Lung (tissue), 12 donors: Measurements from ENCODE around the gene KCNJ6. TPM values are rescaled to one million over a fixed set of nuclear protein-coding genes. Genes with fewer than 3 reads are reported as not detected.
"Not testable (repeated sequence)": the region's sequence is repeated elsewhere in the genome, so short reads cannot be mapped to it uniquely, and the experiment has no call there.

Experiments used
- ATAC-seq: fragments of 200-7000 bp; cut with Tn5 transposase; one replicate; pipeline ENCODE4 v1.9.1; 2020; ENCODE audit warnings: moderate number of reproducible peaks; ENCODE audit not compliant: insufficient read depth, low FRiP score
- DNase-seq, 3 donors: peaks; one replicate each; pipeline ENCODE4 v3.0.0-alpha.2; 2013 to 2017
- H3K27ac ChIP-seq, 2 donors: one replicate each; pipeline ENCODE4 v1.5.1; 2013; ENCODE audit warnings: mild to moderate bottlenecking in 2 of 2, moderate library complexity in 2 of 2, control low read depth in 1 of 2, inconsistent platforms in 1 of 2, low read depth in 1 of 2, low read length in 1 of 2
- H3K27me3 ChIP-seq, 3 donors: one replicate each; pipeline ENCODE4 v1.5.1; 2013; ENCODE audit warnings: low read length in 2 of 3; ENCODE audit not compliant: control insufficient read depth in 3 of 3, insufficient read depth in 3 of 3
- H3K36me3 ChIP-seq, 4 donors: one replicate each; pipeline ENCODE4 v1.5.1; 2013; ENCODE audit warnings: low read length in 4 of 4, mild to moderate bottlenecking in 1 of 4, moderate library complexity in 1 of 4; ENCODE audit not compliant: control insufficient read depth in 4 of 4, insufficient read depth in 4 of 4
- H3K4me1 ChIP-seq, 5 donors: one replicate each; pipeline ENCODE4 v1.5.1; 2013; ENCODE audit warnings: low read length in 5 of 5, mild to moderate bottlenecking in 2 of 5, moderate library complexity in 1 of 5; ENCODE audit not compliant: control insufficient read depth in 5 of 5, insufficient read depth in 5 of 5
- H3K4me3 ChIP-seq: one replicate; pipeline ENCODE4 v1.5.1; 2013; ENCODE audit warnings: mild to moderate bottlenecking, control low read depth, moderate library complexity
- H3K9ac ChIP-seq, 2 donors: one replicate each; pipeline ENCODE4 v1.5.1; 2013; ENCODE audit warnings: low read length in 2 of 2, control low read depth in 1 of 2; ENCODE audit not compliant: insufficient read depth in 1 of 2
- H3K9me3 ChIP-seq, 4 donors: one replicate each; pipeline ENCODE4 v1.5.1; 2013; ENCODE audit warnings: low read length in 3 of 4, mild to moderate bottlenecking in 1 of 4, moderate library complexity in 1 of 4; ENCODE audit not compliant: control insufficient read depth in 4 of 4, insufficient read depth in 3 of 4
- CTCF ChIP-seq: IDR thresholded peaks from 2 replicates; pipeline ENCODE4 v1.5.1; 2012; ENCODE audit warnings: mild to moderate bottlenecking; ENCODE audit errors: control extremely low read depth, extremely low read depth
- WGBS, 2 donors: extraction: QIAGEN DNeasy Blood & Tissue Kit; methylation state at CpG; one replicate each; pipeline ENCODE4 v1.1.7; 2013; 5-methylcytosine and 5-hydroxymethylcytosine counted together
- polyA plus RNA-seq, 2 donors: library from polyadenylated mRNA; stranded (reverse); fragments of 200-250 nt; gene quantifications; one replicate each; pipeline ENCODE4 v1.2.1, GENCODE V29; 2013
- total RNA-seq, 2 donors: library from RNA; depleted of rRNA in 1 of 2; stranded (reverse); fragments of >200 nt in 1 of 2; gene quantifications; one replicate each; pipeline ENCODE4 v1.2.1, GENCODE V29; 2014 to 2021
- donor health status: control.
- donor health status: control.
- donor health status: Bipolar disorder and iron deficiency.
- donor health status: healthy.
- donor health status: DM: yes; HTN: yes; CAD: no.

KCNJ6 gene
- total and polyA plus RNA-seq, 4 donors = 0.01 to 0.31 (median 0.03) TPM

GRCh38 chr21:37921091-37921490, 4.8 kb upstream of the KCNJ6 start:
- peaks cover 0 to 2% (median 0%) of the 10 kb centered on the region in 5 donors for H3K4me1 ChIP-seq
- H3K27me3 ChIP-seq = peaks cover 0 to 29% (median 20%) of the 10 kb centered on the region in 3 donors
- no peak overlapping the region for H3K9ac ChIP-seq
- TF ChIP-seq CTCF = no peak
- WGBS, 2 donors = 77 to 79% methylated on average over 3 of the region's 3 CpGs
- H3K36me3 ChIP-seq = no peaks in the 10 kb centered on the region
- H3K4me3 ChIP-seq = no peak overlapping the region
- H3K27ac ChIP-seq = no peak overlapping the region
- no peak for ATAC-seq
- H3K9me3 ChIP-seq = peaks cover 0 to 8% (median 0%) of the 10 kb centered on the region in 4 donors
- no peak for DNase-seq

GRCh38 chr21:37920302-37920701, 4.0 kb upstream of the KCNJ6 start:
- not testable (repeated sequence) for H3K9ac ChIP-seq, DNase-seq, H3K4me1 ChIP-seq, H3K4me3 ChIP-seq, H3K9me3 ChIP-seq, H3K27ac ChIP-seq, ATAC-seq, H3K36me3 ChIP-seq
- 53 to 74% methylated on average over 8 of the region's 8 CpGs for WGBS, 2 donors
- peaks cover 2 to 34% (median 26%) of the 10 kb centered on the region in 3 donors for H3K27me3 ChIP-seq

GRCh38 chr21:37917612-37918011, 1.4 kb upstream of the KCNJ6 start:
- Histone ChIP-seq H3K9ac (no peak overlapping the region), H3K27ac (no peak overlapping the region), H3K36me3 (no peaks in the 10 kb centered on the region), H3K4me1 (peaks cover 0 to 10% (median 6%) of the 10 kb centered on the region in 5 donors), H3K4me3 (no peak overlapping the region), H3K27me3 (peaks cover 6 to 50% (median 35%) of the 10 kb centered on the region in 3 donors), H3K9me3 (peaks cover 0 to 9% (median 0%) of the 10 kb centered on the region in 4 donors)
- 61 to 84% methylated on average over 4 of the region's 4 CpGs for WGBS, 2 donors
- ATAC-seq = no peak
- TF ChIP-seq CTCF = no peak
- DNase-seq = peak in 1 of 3 donors; percentile 3

GRCh38 chr21:37915941-37916309, 332 bp downstream of the KCNJ6 start:
- ATAC-seq (no peak), DNase-seq (peak in 2 of 3 donors; percentile 1 to 8)
- Histone ChIP-seq H3K9me3 (peaks cover 0 to 9% (median 0%) of the 10 kb centered on the region in 4 donors), H3K27ac (no peak overlapping the region), H3K4me3 (no peak overlapping the region), H3K9ac (no peak overlapping the region), H3K36me3 (no peaks in the 10 kb centered on the region), H3K4me1 (peaks cover 0 to 14% (median 6%) of the 10 kb centered on the region in 5 donors), H3K27me3 (peaks cover 6 to 53% (median 35%) of the 10 kb centered on the region in 3 donors)
- no peak for TF ChIP-seq CTCF
- WGBS, 2 donors = 1 to 2% methylated on average over 26 of the region's 26 CpGs
